Ovary (tissue), 3 donors: ENCODE measurements around the gene PARP3.

Experiments
- CTCF ChIP-seq, 3 donors: fragments of 450-650 bp in 2 of 3; fragments of 200-600 bp in 1 of 3; IDR thresholded peaks; one replicate each; pipeline versions ENCODE4 v1.5.1 to v1.8.0; 2016 to 2022; ENCODE audit warnings: antibody characterized with exemption in 3 of 3, mild to moderate bottlenecking in 1 of 3
- POLR2A ChIP-seq: fragments of 450-650 bp; IDR thresholded peaks from one replicate; pipeline ENCODE4 v1.6.1; 2017; ENCODE audit warnings: antibody characterized with exemption, mild to moderate bottlenecking, moderate library complexity
- donor health status: DM: no; HTN: no; CAD: no.

DNA sequence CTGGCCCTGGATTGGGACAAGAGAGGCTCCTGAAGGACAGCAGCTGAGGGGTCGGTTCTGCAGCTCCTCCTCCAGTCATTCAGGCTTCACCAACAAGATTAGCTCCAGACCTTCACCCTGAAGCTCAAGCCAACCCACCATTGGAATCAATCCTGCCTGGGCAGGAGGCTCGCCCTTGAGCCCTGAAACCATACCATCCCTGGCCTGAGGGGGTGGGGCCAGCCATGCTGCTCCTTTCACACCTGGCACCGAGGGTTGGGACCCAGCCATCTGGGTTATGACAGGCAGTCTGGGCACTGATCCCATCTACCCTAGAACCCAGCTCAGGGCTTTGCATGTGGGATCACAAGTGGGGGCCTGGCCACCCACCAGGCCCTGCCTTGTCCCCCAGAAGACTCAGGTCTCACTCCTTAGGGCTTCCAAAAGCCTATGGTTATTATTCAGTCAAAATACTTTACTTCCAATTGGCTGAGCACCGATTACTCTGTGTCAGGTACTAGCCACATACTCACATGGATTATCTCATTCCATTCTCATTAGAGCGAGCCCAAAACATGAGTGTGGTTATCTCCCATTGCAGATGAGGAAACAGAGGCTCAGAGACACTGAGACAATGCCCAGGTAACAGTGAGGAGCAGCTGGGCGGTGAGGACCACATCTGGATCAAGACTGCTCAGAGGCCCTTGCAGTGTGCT, 28.6 kb downstream of the PARP3 start:
- no peak for TF ChIP-seq CTCF (IDR thresholded peaks at IDR 0.05)
- no peak for TF ChIP-seq POLR2A
